ENCODE results near the gene SCD5.

The SCD5 gene

DNA sequence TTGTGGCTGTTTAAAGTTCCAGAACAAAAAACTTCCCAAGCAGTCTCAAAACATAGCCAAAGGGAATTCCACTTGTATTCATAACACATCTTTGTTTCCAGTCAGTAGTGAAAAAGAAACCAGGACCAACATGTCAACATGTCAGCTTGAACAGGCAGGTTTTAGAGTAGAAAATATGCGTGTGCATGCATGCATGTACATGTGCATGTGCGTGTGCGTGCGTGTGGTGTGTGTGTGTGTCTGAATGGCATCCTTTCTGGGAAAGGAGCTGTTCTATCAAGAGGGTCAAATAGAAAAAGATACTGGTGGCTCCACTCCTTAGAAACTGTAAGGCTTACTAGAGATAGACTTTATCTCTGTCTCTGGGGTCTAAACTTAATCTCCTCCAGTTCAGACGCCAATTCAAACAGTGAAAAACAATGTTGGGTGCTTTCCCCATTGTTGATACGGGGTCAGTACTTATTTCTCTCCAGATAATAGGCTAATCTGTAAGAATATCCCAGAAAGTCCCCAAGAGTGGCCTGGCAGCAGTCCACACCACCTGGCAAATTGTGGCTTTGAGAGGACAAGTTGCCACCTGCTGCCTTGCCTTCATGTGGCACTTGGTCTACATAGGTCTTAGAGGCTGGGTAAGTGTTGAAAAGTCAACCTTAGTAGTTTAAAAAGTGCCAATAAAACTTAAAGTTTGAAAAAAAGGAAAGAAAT lies 110.4 kb downstream of the SCD5 start:
- no peak for DNase-seq

DNA sequence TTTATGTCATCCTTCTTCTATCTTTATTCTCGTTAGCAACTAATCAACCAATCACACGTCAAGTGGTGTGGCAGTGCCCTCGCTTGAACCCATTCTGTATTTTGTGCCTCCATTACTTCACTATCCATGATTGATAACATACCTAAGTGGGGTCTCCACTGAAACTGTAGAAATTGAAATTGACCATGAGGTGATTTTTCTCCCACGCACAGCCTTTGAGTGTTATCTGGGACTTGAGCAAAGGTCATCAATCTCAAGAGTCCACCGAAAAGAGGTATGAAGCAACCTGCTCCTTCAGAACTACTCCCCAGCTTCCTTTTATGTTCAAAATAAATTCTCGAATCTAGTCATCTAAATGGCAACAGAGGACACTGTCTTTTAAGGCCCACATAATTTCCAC lies 111.1 kb downstream of the SCD5 start:
- DNase-seq = no peak

DNA sequence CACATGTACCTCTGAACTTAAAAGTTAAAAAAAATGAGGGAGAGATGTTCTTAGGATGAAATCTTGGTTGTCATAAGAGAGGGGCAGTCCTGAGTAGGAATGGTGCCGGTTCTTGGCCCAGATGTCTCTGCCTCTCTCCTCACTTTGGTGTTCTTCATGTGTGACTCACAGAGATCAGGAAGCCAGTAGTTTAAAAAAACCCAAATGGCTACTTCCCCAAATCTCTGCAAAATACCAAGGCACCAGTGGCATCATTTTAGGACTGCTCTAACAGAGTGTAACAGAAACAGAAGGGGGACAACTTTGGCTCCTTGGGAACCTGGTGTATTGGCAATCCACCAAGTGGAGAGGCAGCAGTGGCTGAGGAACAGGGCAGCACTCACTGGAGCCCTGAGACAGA lies 116.8 kb downstream of the SCD5 start:
- peak; percentile 21 to 45 for DNase-seq

DNA sequence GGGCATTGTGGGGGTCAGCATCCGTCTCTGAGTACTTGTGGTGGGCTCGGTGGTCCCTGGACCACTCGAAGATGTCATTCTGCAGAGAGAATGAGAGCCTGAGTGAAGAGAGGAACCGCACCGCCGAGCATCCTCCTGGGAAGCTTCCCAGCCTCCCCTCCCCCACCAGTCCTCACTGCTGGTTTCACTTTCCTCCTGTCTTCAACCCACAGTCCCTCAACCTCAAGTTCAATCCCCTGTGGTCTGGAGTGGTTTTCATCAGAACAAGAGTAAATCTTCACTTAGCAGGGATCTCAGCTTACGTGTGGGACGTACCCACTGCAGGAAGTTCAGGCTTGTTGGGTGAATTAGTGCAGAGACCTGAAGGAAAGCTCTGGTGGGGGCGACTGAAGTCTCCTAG lies 117.8 kb downstream of the SCD5 start:
- DNase-seq = no peak

DNA sequence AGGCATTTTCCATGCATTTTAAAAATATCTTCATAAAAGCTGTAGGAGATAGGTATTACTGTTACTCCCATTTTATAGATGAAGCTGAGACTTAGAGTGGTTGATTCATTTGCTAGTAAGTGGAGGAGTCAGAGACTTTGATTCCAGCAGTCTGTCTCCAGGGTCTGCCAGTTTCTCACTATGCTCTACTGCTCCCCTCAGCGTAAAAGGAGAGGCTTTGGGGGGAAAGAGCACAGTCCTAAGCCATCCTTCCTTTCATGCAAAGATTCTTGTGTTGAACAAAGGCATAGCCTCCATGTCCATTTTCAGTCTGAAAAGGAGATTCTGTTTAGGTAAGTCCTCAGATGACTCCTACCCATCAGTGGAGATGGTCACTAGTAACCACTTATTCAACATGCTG lies 119.1 kb downstream of the SCD5 start:
- no peak for DNase-seq

DNA sequence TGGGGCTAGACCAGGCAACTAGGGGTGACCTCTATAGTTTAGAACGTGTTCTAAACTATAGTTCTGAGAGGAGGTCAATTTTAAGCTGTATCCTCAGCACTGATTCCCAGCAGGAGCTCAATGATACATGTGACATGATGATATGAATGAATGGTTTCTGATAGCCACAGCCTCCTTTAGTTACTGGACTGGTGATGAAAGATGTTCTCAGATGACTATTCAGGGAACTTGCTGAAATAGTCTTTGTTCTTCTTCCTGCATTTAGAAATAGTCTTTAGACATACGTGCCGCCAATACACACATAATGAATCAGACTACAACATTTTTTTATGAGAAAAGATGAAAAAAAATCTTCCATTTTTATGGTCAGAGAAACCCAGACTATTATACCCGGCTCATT lies 120.5 kb downstream of the SCD5 start:
- peak; percentile 26 to 42 for DNase-seq

DNA sequence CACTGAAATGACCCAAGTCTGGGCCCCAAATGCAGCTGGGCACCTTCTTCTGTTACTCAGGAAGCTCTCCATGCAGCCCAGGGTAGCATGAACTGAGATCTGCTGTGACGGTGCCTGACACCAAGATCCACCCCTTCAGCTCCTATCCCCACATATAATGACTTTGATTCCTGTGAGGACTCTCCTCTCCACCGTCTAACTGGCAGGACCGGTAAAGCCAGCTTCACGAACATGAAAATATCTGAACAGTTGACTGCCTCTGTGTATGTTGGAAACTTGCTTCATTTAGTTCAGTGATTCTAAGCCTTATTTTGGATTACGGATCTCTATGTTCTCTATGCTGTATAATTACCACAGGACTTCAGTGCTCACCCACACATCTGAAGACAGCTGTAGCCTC lies 121.3 kb downstream of the SCD5 start:
- DNase-seq = no peak

DNA sequence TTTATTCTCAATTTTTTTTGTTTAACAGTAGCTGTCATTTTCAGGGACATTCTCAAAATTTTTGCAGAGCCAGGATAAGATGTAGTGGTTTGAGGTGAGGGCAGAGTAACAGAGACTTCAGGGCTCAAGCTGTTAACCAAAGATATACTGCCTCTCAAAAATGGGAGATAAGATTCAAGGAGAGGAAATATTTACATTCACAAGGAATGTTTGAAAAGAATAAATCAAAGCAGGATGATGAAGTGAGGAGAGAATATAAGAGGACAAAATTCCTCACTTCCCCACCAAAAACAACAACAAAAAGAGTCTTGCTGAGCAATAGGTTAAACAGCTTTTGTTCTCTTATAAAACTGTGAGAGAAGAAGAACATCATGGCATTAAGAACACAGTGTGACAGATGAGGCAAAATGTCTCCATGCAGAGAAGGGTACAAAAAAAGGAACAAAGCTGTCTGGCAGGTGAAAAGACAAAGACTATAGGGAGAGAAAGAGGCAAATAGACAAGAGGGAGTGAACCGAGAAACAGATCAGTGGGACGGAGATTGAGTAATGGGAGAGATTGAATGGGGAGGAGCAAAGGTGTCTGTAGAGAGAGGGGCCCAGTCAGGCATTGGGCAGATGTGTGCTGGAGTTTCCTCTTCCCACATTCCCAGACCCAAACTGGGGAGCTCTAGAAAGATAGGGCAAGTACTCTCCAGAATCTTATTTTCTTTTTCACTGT lies 130.7 kb downstream of the SCD5 start:
- DNase-seq = no peak

DNA sequence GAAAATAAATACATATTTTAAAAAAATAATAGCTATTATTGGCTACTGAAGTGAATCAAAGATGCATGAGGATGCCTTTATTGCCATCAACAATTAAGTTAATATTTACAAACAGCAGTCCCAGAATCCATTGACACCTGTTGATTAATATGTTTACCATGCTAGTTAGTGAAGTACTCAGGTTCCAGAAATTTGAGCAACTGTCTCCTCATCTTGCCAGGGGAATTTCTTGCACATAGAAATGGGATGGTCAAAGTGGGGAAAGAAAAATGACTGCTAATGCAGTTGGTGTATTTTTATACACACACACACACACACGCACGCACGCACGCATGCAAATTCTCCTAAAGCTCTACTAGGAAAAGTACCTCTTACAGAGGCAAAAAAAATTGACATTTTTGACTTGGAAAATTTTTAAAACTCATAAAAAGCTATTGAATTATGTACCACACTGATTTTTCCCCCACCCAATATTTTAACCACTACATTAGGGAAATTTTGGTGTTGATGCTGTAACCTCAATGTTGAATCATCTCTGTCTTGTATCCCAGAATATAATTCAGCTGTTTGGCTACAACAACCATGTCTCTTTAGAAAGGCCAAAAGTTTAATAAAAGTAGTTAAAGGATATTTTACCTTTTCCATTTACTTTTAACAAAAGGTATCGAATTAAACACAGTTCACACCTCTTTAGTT lies 131.5 kb downstream of the SCD5 start:
- DNase-seq = no peak

DNA sequence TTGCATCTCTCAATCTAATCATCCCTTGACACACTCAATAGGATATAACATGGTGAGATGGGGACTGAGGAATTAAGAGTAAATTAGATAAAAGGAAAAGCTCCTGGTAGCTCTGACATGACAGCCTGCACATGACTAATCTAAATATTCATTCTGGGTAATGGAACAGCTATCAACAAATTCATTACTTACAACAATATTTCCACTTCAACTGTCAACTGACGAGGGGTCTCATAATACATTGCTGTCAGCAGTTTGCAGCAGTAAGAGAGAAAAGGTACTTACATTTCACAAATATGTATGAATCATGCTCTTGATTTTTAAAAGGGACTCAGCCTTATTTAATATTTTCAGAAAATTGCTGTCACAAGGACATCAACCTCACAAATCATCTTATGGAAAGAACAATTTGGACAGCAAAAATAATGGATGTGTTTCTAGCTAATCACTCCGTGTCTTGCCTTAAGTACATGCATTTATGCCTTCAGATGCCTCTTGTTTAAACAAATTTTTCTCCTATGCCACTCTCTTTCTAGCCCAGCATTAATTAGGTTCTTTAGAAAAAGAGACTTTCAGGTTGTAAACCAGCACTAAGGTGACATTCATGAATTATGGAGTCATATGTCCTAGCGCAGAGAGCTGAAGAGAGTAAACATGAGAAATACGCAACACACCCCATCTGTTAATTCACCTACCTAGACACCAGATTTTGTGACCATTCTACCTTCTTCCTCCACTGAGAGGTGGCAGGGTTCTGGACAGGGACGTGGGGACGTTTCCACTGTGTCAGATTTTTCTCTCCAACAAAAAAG lies 137.2 kb downstream of the SCD5 start:
- DNase-seq = no peak

DNA sequence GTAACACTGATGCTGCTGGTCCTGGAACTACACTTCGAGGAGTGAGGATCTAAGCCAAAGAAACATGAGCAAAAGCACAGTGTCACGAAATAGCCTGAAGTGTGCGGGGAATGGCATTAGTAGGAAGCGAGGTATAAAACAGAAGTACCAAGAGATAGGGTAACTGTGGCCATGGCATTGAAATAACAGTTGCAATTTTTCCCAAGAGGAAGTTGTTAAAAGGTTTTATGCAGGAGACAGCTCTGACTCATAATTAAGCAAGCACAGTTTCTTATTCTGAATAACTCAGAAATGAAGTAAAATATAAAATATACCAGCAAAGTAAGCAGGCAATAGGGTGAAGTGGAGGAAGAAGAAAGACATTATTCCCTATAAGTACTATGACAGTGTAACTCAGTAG lies 146.5 kb downstream of the SCD5 start:
- DNase-seq = peak; percentile 75 to 88

DNA sequence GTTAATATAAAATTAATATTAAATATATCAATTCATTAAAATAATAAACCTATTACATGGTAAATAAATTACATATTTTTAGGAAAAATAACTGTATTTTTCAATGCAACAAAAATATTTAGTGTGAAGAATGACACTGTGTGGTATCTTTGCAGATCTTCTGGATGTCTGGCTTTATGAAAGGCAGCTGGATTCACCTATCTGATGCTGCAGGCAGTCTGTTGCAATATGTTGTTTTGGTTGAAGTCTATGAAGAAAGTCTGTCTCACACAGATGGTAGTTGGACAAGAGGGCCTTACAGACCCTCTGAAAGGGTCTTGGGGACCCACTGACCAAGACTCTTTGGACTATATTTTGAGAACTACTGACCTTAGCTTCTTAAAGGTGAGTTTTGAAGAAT lies 147.7 kb downstream of the SCD5 start:
- DNase-seq = no peak

DNA sequence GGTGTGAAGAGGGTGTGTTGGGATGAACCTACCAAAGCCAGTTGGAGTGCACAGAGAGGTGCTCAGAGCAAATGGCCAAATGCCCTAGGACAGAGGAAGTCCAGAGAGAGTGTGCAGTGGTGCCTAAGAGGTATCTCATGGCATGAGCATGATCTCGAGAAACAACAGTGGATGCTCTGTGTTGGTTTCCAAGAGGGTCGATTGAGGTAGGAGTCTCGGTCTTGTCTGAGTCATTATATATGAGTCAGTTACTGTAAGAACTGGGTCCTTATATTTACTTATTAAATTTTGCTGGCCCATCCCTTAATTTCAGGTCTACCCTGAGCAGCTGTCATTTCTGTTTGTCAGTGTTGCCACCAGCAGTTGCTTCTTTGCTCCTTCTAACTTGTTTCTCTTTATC lies 150.2 kb downstream of the SCD5 start:
- DNase-seq = no peak

DNA sequence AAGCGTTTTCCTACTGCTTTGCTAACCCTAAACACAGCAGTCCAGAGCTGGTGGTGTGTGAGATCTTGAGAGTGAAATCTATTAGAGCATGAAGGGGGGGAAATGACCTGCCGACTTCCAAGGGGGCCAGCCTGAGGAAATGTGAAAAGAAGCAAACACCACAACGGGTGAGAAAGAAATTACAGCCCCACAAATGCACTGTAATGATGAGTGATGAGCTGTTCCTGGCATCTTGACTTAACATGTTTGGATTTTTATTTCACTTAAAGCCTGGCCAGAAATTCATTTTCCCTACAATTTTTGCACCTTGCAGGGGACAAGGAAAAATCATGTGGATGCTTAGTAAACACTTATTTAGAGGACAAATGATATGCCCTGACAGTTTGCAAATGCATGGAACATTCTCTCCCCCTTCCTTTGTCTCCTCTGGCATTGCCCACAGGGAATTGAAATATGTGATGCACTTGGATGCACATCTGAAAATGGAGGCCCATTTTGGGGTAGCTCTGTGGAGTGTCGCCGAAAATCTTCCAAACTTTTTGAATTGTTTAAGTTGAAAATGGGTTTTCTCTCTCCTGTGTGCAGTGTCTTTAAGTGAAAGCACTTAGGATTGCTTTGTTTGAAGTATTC lies 152.5 kb downstream of the SCD5 start:
- no peak for DNase-seq

DNA sequence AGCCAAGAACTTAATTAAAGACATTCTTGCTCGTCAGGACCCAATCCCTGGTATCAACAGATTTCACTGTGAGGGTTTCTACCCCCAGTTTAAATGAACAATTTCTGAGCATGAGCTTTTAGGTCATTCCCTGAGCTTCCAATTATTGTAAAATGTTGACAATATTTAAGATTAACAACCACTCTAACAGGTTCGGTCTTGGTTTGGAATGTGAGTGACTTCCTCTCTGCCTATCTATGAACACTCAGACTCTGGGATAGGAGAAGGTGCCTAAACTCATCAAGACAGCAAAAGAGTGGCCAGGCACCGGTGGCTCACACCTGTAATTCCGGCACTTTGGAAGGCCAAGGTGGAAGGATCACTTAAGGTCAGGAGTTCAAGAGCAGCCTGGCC lies 153.9 kb downstream of the SCD5 start:
- DNase-seq = no peak

DNA sequence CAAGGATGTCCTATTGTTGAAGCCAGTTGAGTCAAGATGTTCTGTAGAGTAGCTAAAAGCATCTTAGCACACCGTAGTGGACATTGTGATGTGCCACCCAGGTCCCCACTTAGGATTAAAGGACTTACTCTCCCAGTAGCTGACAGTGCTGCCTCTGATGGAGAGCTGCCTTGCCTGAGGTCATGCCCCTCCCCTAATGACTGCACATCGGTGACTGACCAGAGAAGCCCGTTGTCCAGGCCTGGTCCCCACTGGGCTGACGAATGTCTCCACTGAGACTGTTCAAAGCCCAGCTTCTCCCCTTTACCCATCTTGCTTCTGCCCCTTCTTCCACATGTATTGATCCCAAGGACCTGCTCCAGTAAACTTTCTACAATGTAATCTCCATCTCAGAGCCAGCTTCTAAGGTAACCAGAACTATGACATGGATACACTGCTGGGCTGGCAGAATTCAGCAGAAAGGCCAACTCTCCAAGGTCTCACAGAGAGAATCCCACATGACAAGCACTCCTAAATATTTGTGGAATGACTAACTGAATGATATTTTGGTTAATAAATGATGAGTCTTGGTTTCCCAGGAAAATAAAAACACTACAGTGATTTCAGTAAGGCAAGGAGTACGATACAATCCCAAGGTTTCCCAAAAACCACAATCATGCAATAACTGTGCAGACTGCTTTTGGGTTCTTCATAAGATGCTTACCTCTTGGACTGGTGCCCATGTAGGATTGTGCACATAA lies 154.4 kb downstream of the SCD5 start:
- no peak for DNase-seq

DNA sequence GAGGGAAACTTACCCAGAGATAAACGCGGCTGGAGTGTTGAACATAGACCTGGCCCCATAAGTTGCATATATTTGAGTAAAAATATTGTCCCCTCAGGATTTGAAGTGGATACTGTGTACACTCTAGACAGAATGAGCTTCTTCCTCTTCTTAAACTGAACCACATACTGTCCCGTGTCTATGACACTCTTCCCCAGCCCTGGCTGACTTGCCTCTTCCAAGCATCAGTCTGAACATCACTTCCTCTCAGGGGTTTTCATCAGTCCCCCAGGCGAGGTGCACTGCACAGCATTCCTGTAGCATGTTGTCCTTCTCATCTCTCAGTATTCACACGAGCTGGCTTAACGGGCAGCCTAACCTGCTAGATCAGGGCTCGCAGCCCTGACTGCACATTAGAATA lies 156.3 kb downstream of the SCD5 start:
- peak; percentile 74 to 87 for DNase-seq

DNA sequence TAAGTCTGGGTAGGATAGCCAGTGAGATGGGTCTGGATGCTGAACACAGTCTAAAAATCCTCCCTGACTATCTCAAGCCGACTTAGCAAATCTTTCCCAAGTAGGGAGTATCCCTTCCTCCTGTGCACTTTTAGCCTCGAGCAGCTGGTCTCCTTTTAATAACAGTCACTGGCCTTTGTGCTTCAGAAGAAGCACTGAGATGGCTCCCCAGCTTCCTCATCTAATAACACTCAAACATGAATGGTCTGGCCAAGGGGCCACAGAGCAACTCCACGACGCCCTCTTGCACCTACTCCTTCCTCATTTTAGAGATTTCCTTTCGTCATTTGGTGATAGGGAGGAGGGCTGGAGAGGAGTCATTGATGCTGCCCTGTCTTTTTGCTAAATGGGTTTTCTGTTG lies 158.1 kb downstream of the SCD5 start:
- DNase-seq = peak; percentile 78 to 87

DNA sequence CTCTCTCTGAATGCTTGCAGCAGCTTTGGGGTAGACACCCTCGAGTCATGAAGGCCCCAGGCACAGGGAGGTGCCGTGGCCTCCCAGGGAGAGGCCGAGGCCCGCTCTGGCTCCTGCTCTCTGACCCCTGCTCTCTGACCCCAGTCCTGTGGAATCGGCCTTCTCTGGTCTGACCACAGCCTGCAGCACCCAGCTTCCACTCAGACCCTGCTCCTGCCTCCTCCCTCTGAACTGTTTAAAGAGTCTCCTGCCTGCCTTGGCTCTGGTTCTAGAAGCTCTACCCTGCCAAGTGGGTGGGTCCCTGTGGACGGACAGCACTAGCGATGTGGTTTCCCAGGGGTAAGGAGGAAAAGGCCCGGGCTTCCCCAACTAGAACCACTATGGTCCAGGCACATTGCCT lies 158.6 kb downstream of the SCD5 start:
- DNase-seq = no peak

DNA sequence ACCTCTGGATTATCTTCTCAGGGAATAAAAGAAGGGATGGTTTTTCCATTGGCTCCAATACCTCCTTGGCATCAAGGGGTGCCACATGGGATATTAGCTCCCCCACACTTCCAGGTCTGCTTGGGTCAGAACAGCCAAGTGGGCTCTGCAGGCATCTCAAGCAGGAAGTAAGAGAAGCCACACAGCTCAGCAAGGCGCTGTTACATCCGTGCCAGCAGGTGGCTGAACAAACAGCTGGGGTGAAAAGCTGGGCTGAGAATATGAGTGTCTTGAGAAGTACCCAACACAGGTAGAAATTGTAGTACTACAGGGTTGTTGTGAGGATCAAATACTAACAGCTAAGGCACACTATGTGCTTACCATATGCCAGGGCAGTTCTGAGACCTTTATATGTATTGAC lies 160.1 kb downstream of the SCD5 start:
- no peak for DNase-seq

DNA sequence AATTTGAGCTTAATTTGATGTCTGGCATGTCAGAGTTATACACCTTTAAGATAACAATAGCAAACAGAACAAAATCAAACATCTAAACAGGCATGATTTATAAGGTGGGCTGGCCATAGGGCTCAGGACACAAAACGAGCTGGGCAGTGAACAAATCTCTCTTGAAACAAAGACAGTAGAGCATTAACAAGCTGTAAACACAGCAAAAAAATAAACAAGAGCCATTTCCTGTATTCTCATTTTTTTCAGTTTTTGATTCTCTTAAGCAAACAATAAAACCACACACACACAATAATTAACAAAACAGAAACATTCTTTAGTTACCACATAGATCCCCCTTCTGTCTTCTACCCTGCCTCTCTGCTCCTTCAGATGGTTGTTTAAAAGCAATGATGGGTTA lies 168.5 kb downstream of the SCD5 start:
- DNase-seq = no peak

Data from inflammatory macrophage (primary cell).